ENCODE measurements around the gene RPL15.

DNA sequence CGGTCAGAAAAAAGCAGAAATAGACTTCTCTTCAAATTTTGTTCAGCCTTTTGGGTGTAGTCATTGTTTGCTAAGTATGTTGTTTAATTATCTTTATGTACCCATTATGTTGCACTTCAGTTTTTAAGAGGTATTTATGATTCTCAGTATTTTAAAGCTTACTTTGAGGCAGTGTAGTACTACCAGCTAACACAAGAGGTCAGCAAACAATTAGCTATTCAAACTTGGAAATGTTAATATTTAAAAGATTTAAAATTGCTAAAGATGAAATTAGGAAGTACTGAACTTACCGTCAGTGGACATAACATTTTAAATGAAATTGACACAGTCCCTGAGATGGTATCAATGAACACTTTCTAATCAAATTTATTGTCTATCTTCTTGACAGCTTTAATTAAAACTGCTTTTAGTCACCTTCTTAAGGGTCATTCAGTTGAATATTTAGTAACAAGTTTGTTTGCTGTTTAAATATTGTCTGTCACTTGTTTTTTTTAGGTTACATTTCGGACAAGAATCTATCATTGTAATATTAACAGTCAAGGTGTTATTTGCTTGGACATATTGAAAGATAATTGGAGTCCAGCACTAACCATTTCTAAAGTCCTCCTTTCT is 28.2 kb upstream of the RPL15 start:
- TF ChIP-seq, protein P1, sequence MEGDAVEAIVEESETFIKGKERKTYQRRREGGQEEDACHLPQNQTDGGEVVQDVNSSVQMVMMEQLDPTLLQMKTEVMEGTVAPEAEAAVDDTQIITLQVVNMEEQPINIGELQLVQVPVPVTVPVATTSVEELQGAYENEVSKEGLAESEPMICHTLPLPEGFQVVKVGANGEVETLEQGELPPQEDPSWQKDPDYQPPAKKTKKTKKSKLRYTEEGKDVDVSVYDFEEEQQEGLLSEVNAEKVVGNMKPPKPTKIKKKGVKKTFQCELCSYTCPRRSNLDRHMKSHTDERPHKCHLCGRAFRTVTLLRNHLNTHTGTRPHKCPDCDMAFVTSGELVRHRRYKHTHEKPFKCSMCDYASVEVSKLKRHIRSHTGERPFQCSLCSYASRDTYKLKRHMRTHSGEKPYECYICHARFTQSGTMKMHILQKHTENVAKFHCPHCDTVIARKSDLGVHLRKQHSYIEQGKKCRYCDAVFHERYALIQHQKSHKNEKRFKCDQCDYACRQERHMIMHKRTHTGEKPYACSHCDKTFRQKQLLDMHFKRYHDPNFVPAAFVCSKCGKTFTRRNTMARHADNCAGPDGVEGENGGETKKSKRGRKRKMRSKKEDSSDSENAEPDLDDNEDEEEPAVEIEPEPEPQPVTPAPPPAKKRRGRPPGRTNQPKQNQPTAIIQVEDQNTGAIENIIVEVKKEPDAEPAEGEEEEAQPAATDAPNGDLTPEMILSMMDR (IDR thresholded peaks at IDR 0.05), result peak; percentile 85
- no peak for TF ChIP-seq ZFX (IDR thresholded peaks at IDR 0.05; ENCODE audit: borderline replicate concordance)
